Measurements from ENCODE around the gene TTLL3.
"Not testable (repeated sequence)": the region's sequence is repeated elsewhere in the genome, so short reads cannot be mapped to it uniquely, and the experiment has no call there.

TTLL3 gene

DNA sequence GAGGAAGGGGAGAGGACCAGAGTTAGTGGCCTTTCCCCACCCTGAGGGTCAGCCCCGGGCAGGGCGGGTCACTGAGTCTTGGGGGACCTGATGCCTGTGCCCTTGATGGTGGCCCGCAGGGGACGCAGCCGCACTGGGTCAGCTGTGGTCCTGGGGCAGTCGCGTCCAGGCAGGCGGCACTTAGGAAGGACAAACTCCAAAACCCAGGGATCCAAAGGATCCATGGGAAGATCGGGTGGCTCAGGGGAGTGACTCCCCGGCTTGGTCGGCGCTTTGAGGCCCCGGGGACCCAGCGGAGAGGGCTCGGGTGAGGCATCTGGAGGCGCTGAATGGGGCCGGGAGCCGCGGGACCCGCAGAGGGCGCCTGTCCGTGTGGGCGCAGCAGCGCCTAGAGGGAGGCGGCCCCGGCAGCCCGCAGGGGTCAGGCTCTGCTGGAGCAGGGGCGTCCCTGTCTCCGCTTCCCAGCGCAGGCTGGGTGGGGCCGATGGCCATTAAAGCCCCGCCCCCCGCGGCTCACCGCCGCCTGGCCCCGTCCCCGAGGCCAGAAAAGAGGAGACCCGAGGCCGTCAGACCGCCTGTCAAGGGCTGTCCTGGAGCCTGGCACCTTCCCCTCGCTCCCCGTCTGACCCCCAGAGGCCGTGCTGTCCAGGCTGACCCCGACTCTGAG, 52.5 kb downstream of the TTLL3 start:
- Histone ChIP-seq H3K27me3 (ENCODE audit: insufficient read depth, low read length) (no peaks in the 10 kb centered on the region), H3K79me1 (ENCODE audit: low read length) (peaks cover 11% of the 10 kb centered on the region), H3K9ac (ENCODE audit: low read length) (no peak overlapping the region), H3K4me3 (ENCODE audit: low read depth, low read length) (no peak overlapping the region), H2AFZ (ENCODE audit: insufficient read depth, low read length, poor library complexity) (peak overlapping the region; percentile 88), H2BK120ac (ENCODE audit: insufficient read depth, low read length, poor library complexity) (peak overlapping the region; percentile 74), H3K4ac (ENCODE audit: low read depth, low read length) (peak overlapping the region; percentile 24), H4K12ac (ENCODE audit: low read depth, low read length) (peak overlapping the region; percentile 74), H4K8ac (ENCODE audit: low read depth, low read length) (peak overlapping the region; percentile 86), H3K27ac (ENCODE audit: low read depth, low read length) (no peak overlapping the region), H3K23ac (ENCODE audit: low read length) (no peak overlapping the region), H3K14ac (ENCODE audit: low read length) (peak overlapping the region; percentile 88), H4K91ac (ENCODE audit: low read depth, low read length) (peak overlapping the region; percentile 77), H3K9me3 (ENCODE audit: insufficient read depth, low read depth, low read length) (peaks cover 1% of the 10 kb centered on the region), H2BK5ac (ENCODE audit: low read depth, low read length, poor library complexity) (no peak overlapping the region), H2AK5ac (ENCODE audit: low read length) (peak overlapping the region; percentile 4), H2BK12ac (ENCODE audit: low read length) (peak overlapping the region; percentile 88), H3K36me3 (ENCODE audit: control insufficient read depth in 1 of 2, insufficient read depth in 2 of 2, low read length in 2 of 2) (no peaks in the 10 kb centered on the region), H3K4me1 (ENCODE audit: control insufficient read depth in 1 of 2, insufficient read depth in 2 of 2, low read length in 2 of 2) (peaks cover 7 to 11% of the 10 kb centered on the region in 2 experiments), H3K79me2 (ENCODE audit: control insufficient read depth, insufficient read depth, low read length, poor library complexity) (peaks cover 2% of the 10 kb centered on the region), H3K4me2 (ENCODE audit: low read length) (peak overlapping the region; percentile 62), H3K18ac (ENCODE audit: low read length) (peak overlapping the region; percentile 72)
- no CpG with 5 or more reads among the region's 45 CpGs for WGBS (ENCODE audit: extremely low coverage, insufficient coverage, insufficient read length)
- DNase-seq: peak; percentile 48 to 65

DNA sequence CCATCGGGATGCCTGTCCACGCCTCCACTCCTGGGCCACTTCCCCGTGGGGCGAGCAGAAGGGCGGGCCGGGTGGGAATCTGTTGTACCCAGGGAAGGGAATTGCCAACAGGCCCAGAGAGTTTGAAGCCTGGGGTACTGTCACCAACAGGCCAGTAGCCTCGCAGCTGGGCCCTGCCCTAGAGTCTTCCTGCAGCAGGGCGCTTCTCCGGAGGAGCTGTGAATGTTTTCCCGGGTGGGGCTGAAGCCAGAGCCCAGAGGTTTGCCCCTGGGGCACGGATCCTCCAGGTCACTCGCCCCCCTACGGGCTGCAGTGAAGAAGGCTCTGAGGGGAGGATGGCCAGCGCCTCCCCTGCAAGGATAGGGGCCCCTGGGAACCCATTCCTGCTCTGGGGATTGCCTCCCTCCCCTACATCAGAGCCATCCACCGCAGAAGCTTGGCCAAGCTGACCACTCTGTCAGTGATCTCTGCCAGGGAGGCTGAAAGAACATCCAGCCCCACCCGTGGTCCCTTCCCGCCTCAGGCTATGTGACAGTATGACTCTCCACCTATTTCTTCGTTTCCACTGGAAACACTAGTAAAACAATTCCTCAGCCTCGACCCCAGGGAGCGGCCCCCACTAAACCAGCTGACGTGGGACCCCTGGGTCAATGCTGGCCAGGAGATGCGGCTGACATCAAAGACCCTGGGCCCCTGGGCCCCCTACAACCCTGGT, 53.2 kb downstream of the TTLL3 start:
- Histone ChIP-seq H3K4me3 (ENCODE audit: low read depth, low read length) (no peak overlapping the region), H2AFZ (ENCODE audit: insufficient read depth, low read length, poor library complexity) (peak overlapping the region; percentile 88), H3K14ac (ENCODE audit: low read length) (no peak overlapping the region), H3K36me3 (ENCODE audit: control insufficient read depth in 1 of 2, insufficient read depth in 2 of 2, low read length in 2 of 2) (no peaks in the 10 kb centered on the region), H3K4ac (ENCODE audit: low read depth, low read length) (no peak overlapping the region), H3K23ac (ENCODE audit: low read length) (no peak overlapping the region), H4K91ac (ENCODE audit: low read depth, low read length) (peak overlapping the region; percentile 77), H3K18ac (ENCODE audit: low read length) (no peak overlapping the region), H2AK5ac (ENCODE audit: low read length) (peak overlapping the region; percentile 12), H2BK12ac (ENCODE audit: low read length) (no peak overlapping the region), H4K8ac (ENCODE audit: low read depth, low read length) (peak overlapping the region; percentile 86), H3K9me3 (ENCODE audit: insufficient read depth, low read depth, low read length) (peaks cover 1% of the 10 kb centered on the region), H2BK5ac (ENCODE audit: low read depth, low read length, poor library complexity) (no peak overlapping the region), H3K79me1 (ENCODE audit: low read length) (peaks cover 11% of the 10 kb centered on the region), H4K12ac (ENCODE audit: low read depth, low read length) (peak overlapping the region; percentile 74), H3K9ac (ENCODE audit: low read length) (no peak overlapping the region), H3K79me2 (ENCODE audit: control insufficient read depth, insufficient read depth, low read length, poor library complexity) (peaks cover 2% of the 10 kb centered on the region), H3K4me1 (ENCODE audit: control insufficient read depth in 1 of 2, insufficient read depth in 2 of 2, low read length in 2 of 2) (peaks cover 7 to 11% of the 10 kb centered on the region in 2 experiments), H2BK120ac (ENCODE audit: insufficient read depth, low read length, poor library complexity) (peak overlapping the region; percentile 74), H3K27ac (ENCODE audit: low read depth, low read length) (no peak overlapping the region), H3K27me3 (ENCODE audit: insufficient read depth, low read length) (no peaks in the 10 kb centered on the region), H3K4me2 (ENCODE audit: low read length) (peak overlapping the region; percentile 62)
- no CpG with 5 or more reads among the region's 22 CpGs for WGBS (ENCODE audit: extremely low coverage, insufficient coverage, insufficient read length)
- no peak for DNase-seq

DNA sequence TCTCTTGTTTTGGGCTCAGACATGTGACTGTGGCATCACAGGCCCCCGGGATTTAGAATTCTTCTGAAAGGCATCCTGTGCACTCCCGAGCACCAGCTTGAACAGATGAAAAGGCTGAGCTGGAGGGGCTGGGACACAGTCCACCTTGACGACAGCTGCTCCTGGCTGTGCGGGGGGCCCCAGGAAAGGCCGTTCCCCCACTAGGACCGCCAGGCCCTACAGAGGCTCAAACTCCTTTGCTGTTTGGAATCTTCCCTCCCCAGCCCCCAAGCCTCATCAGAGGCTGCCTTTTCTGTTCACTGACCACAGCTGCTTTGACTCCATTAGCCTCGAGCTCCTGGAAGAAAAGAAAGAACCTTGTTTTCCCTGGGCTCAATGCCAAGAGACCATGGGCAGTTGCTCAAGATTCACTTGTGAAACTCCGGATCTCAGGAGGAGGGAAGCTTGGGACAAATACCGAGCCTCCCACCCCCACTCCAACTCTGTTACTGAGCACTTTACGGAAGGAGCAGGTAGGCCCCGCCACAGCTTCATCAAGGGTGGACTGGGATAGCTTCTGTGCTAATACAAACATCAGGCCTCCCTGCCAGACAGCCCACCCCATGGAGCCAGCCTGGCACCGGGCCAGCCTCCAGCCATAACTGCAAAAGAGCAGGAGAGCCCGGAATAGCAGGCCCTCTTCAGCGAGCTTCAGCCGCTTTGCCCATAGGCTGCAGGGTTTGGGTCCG, 54.3 kb downstream of the TTLL3 start:
- WGBS (ENCODE audit: extremely low coverage, insufficient coverage, insufficient read length): no CpG with 5 or more reads among the region's 16 CpGs
- Histone ChIP-seq H3K27ac (ENCODE audit: low read depth, low read length) (no peak overlapping the region), H3K36me3 (ENCODE audit: control insufficient read depth in 1 of 2, insufficient read depth in 2 of 2, low read length in 2 of 2) (no peaks in the 10 kb centered on the region)

DNA sequence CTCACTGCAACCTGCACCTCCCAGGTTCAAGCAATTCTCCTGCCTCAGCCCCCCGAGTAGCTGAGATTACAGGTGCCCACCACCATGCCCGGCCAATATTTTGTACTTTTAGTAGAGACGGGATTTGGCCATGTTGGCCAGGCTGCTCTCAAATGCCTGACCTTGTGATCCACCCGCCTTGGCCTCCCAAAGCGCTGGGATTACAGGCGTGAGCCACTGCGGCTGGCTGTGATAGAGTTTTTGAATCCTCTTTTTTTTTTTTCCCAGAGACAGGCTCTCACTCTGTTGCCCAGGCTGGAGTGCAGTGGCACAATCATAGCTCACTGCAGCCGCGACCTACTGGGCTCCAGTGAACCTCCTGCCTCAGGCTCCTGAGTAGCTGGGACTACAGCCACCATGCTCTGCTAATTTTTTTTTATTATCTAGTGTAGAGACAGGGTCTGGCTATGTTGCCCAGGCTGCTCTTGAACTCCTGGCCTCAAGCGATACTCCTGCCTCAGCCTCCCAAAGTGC, 55.1 kb downstream of the TTLL3 start:
- not testable (repeated sequence) for H3K36me3 ChIP-seq (ENCODE audit: control insufficient read depth in 1 of 2, insufficient read depth in 2 of 2, low read length in 2 of 2); H3K9ac ChIP-seq (ENCODE audit: low read length); H3K18ac ChIP-seq (ENCODE audit: low read length); DNase-seq; H4K8ac ChIP-seq (ENCODE audit: low read depth, low read length); H3K23ac ChIP-seq (ENCODE audit: low read length); H3K9me3 ChIP-seq (ENCODE audit: insufficient read depth, low read depth, low read length); H2AK5ac ChIP-seq (ENCODE audit: low read length); H3K27me3 ChIP-seq (ENCODE audit: insufficient read depth, low read length); H3K4ac ChIP-seq (ENCODE audit: low read depth, low read length); H2BK5ac ChIP-seq (ENCODE audit: low read depth, low read length, poor library complexity); H4K12ac ChIP-seq (ENCODE audit: low read depth, low read length); H4K91ac ChIP-seq (ENCODE audit: low read depth, low read length); H2BK120ac ChIP-seq (ENCODE audit: insufficient read depth, low read length, poor library complexity); H2AFZ ChIP-seq (ENCODE audit: insufficient read depth, low read length, poor library complexity); H2BK12ac ChIP-seq (ENCODE audit: low read length); H3K4me2 ChIP-seq (ENCODE audit: low read length); H3K79me2 ChIP-seq (ENCODE audit: control insufficient read depth, insufficient read depth, low read length, poor library complexity); H3K4me3 ChIP-seq (ENCODE audit: low read depth, low read length); H3K14ac ChIP-seq (ENCODE audit: low read length); H3K27ac ChIP-seq (ENCODE audit: low read depth, low read length)
- H3K4me1 ChIP-seq (ENCODE audit: control insufficient read depth in 1 of 2, insufficient read depth in 2 of 2, low read length in 2 of 2): peaks cover 7 to 11% of the 10 kb centered on the region in 2 experiments
- H3K79me1 ChIP-seq (ENCODE audit: low read length): peaks cover 11% of the 10 kb centered on the region
- no CpG with 5 or more reads among the region's 10 CpGs for WGBS (ENCODE audit: extremely low coverage, insufficient coverage, insufficient read length)

More for the DNA sequence above, 54.3 kb downstream of the TTLL3 start:
- no peak overlapping the region for H4K8ac ChIP-seq (ENCODE audit: low read depth, low read length)
- no peaks in the 10 kb centered on the region for H3K27me3 ChIP-seq (ENCODE audit: insufficient read depth, low read length)
- peak overlapping the region; percentile 50 for H2AK5ac ChIP-seq (ENCODE audit: low read length)
- no peak overlapping the region for H4K12ac ChIP-seq (ENCODE audit: low read depth, low read length)
- no peak overlapping the region for H2AFZ ChIP-seq (ENCODE audit: insufficient read depth, low read length, poor library complexity)
- peaks cover 7 to 11% of the 10 kb centered on the region in 2 experiments for H3K4me1 ChIP-seq (ENCODE audit: control insufficient read depth in 1 of 2, insufficient read depth in 2 of 2, low read length in 2 of 2)
- H4K91ac ChIP-seq (ENCODE audit: low read depth, low read length): no peak overlapping the region
- no peak overlapping the region for H3K4me3 ChIP-seq (ENCODE audit: low read depth, low read length)
- no peak overlapping the region for H3K4me2 ChIP-seq (ENCODE audit: low read length)
- H3K4ac ChIP-seq (ENCODE audit: low read depth, low read length): no peak overlapping the region
- H3K18ac ChIP-seq (ENCODE audit: low read length): no peak overlapping the region
- H2BK120ac ChIP-seq (ENCODE audit: insufficient read depth, low read length, poor library complexity): no peak overlapping the region
- H3K79me2 ChIP-seq (ENCODE audit: control insufficient read depth, insufficient read depth, low read length, poor library complexity): peaks cover 2% of the 10 kb centered on the region
- peak in 1 of 2 donors; percentile 25 for DNase-seq
- no peak overlapping the region for H3K14ac ChIP-seq (ENCODE audit: low read length)
- no peak overlapping the region for H2BK12ac ChIP-seq (ENCODE audit: low read length)
- H3K9me3 ChIP-seq (ENCODE audit: insufficient read depth, low read depth, low read length): peaks cover 1% of the 10 kb centered on the region
- H3K79me1 ChIP-seq (ENCODE audit: low read length): peaks cover 11% of the 10 kb centered on the region
- H3K9ac ChIP-seq (ENCODE audit: low read length): no peak overlapping the region
- H2BK5ac ChIP-seq (ENCODE audit: low read depth, low read length, poor library complexity): peak overlapping the region; percentile 32
- H3K23ac ChIP-seq (ENCODE audit: low read length): no peak overlapping the region

Data from trophoblast cell (in vitro differentiated cells and primary cell).